ENCODE results near the gene MAST3. TPM values are rescaled to one million over a fixed set of nuclear protein-coding genes. Genes with fewer than 3 reads are reported as not detected.

The MAST3 gene
- total RNA-seq, 1 experiment from 2014 or later = 14.2 TPM

DNA sequence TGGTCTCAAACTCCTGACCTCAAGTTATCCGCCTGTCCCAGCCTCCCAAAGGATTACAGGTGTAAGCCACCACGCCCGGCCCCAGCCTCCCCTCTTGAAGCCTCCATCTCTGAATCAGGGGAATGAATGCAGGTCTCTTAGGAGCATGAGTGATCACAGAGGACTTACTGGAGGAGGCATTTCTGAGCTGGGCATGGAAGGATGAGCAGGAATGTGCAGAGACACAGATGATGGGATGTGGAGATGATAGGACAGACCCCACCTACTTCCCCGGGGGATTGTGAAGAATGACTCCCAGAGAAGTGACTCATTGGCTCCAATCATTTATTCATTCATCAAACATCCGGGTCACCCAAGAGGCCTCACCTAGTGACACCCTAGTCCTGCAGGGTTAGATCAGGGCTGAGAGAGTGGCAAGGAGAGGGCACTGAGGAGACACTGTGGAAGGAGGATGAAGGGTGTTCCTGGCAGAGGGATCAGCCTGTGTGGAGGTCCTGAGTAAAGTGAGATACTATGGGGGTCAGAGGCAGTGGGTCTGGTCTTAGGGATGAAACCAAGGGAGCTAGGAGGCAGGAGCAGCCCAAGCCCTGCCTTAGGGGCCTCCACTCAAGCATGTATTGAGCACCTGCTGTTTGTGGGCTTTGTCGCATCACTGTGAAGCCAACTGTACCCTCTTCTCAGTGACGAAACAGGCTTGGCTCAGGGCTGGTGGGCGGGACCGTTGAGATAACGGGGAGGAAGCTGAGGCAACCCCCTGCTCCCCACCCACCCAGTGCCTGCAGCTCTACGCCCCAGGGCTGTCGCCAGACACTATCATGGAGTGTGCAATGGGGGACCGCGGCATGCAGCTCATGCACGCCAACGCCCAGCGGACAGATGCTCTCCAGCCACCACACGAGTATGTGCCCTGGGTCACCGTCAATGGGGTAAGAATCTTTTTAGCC lies 79.1 kb downstream of the MAST3 start:
- Histone ChIP-seq H3K27ac (ENCODE audit: low read depth, low read length) (no peak overlapping the region), H3K9ac (ENCODE audit: low read length) (no peak overlapping the region), H4K20me1 (ENCODE audit: insufficient read depth) (no peaks in the 10 kb centered on the region), H3K9me3 (ENCODE audit: control insufficient read depth in 1 of 2, insufficient read depth in 1 of 2, low read depth in 1 of 2, low read length in 2 of 2) (no peaks in the 10 kb centered on the region), H3K27me3 (ENCODE audit: insufficient read depth, low read length) (no peaks in the 10 kb centered on the region), H3K4me3 (replicated peaks in 1 of 2; ENCODE audit: low read depth in 1 of 2, low read length in 2 of 2) (no peak overlapping the region), H3K4me2 (ENCODE audit: low read length) (no peak overlapping the region), H3K36me3 (ENCODE audit: control insufficient read depth in 1 of 2, insufficient read depth in 2 of 2, low read length in 2 of 2) (peaks cover 8 to 14% of the 10 kb centered on the region in 2 experiments; a peak in 2 of 4 replicates), H3K9me2 (ENCODE audit: insufficient read depth) (no peaks in the 10 kb centered on the region), H2AFZ (ENCODE audit: low read depth, low read length, poor library complexity, severe bottlenecking) (no peak overlapping the region), H3K79me2 (ENCODE audit: insufficient read depth, low read length) (peaks cover 10% of the 10 kb centered on the region; the same call in 1 of the 2 replicates), H3K4me1 (ENCODE audit: control insufficient read depth in 1 of 2, insufficient read depth in 2 of 2, low read length in 2 of 2) (peaks cover 11 to 20% of the 10 kb centered on the region in 2 experiments)
- CTCF ChIA-PET = interaction anchor here (0.8 kb wide), 1 partner anchor 16 kb away, joined by 3 read pairs; no protein-coding TSS in a partner anchor
- intact Hi-C loops (cut with micrococcal nuclease) = no loop called here
- RAD21 ChIA-PET (ENCODE audit: low non-redundant PET in 1 of 2, low total read pairs in 2 of 2, uncharacterized antibody in 2 of 2, unreplicated experiment in 2 of 2) = interaction anchor here in 1 of 2 experiments (0.5 to 0.6 kb wide), 2 partner anchors 16 to 28 kb away, joined by 3 to 4 read pairs; no protein-coding TSS in a partner anchor
- ATAC-seq = no peak
- no TSS peak for BruUV-seq (replicated peaks)
- DNase-seq (ENCODE audit: low read depth, low spot score) = no peak
- POLR2A ChIA-PET = no interaction called here
- TF ChIP-seq EZH2phosphoT487 (IDR thresholded peaks at IDR 0.05; ENCODE audit: borderline replicate concordance) (no peak), SP1 (IDR thresholded peaks at IDR 0.05; ENCODE audit: low read depth) (no peak), POLR2AphosphoS5 (IDR thresholded peaks at IDR 0.05; ENCODE audit: low read depth, low read length) (no peak), CEBPB (IDR thresholded peaks at IDR 0.05; ENCODE audit: low read depth) (no peak), ZFX (IDR thresholded peaks at IDR 0.05) (no peak), EGR1 (IDR thresholded peaks at IDR 0.05; ENCODE audit: low read depth) (no peak), RAD21 (IDR thresholded peaks at IDR 0.05; ENCODE audit: low read depth) (no peak), EZH2 (IDR thresholded peaks at IDR 0.05) (no peak), POLR2A (IDR thresholded peaks at IDR 0.05; ENCODE audit: borderline replicate concordance, extremely low read depth, insufficient read depth, insufficient read length) (no peak), REST (IDR thresholded peaks at IDR 0.05; ENCODE audit: low read depth) (no peak), ELF1 (IDR thresholded peaks at IDR 0.05; ENCODE audit: borderline replicate concordance, low read depth) (no peak), ZNF274 (IDR thresholded peaks at IDR 0.05; ENCODE audit: low read depth, low read length) (no peak), CTCF (IDR thresholded peaks at IDR 0.05 in 2 of 3, conservative IDR thresholded peaks at IDR 0.05 in 1 of 3; ENCODE audit: borderline replicate concordance in 1 of 3, insufficient read depth in 1 of 3, low read depth in 2 of 3, low read length in 2 of 3) (no peak), CBX3 (IDR thresholded peaks at IDR 0.05; ENCODE audit: low read depth) (no peak), ZBTB33 (IDR thresholded peaks at IDR 0.05; ENCODE audit: extremely low read depth, insufficient replicate concordance, low read length) (no peak), JUND (IDR thresholded peaks at IDR 0.05) (no peak)
- TF ChIP-seq, protein P1, sequence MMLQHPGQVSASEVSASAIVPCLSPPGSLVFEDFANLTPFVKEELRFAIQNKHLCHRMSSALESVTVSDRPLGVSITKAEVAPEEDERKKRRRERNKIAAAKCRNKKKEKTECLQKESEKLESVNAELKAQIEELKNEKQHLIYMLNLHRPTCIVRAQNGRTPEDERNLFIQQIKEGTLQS (IDR thresholded peaks at IDR 0.05) = no peak

All from HCT116 (cell line).